Measurements from ENCODE around the gene CCM2L. TPM values are rescaled to one million over a fixed set of nuclear protein-coding genes. Genes with fewer than 3 reads are reported as not detected.
A peak's percentile ranks its signal among the peaks of the same experiment; 100 is the strongest.

Gene CCM2L
- total RNA-seq, 1 donor from 2014 or later, result 0.63 TPM

DNA sequence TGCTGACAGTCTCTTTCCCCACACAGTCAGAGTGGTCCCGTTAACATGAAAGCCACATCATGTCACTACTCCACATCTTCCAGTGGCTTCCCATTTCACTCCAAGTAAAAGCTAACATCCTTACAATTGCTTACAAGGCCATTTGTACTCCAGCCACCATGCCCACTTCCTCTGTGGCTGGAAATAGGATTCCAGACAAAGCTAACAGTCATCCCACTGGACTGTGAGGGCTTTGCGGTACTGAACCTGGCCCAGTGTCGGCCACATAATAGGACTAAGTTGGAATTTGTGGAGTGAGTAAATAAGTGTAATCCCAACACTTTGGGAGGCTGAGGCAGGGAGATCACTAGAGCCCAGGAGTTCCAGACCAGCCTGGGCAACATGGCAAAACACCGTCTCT is 10.9 kb downstream of the CCM2L start:
- H3K27ac Mint-ChIP-seq, result no peak overlapping the region
- H3K4me3 Mint-ChIP-seq, result peak overlapping the region; percentile 61
- H3K36me3 Mint-ChIP-seq, result no peaks in the 10 kb centered on the region
- H3K9me3 Mint-ChIP-seq, result no peaks in the 10 kb centered on the region
- TF ChIP-seq, protein P1, sequence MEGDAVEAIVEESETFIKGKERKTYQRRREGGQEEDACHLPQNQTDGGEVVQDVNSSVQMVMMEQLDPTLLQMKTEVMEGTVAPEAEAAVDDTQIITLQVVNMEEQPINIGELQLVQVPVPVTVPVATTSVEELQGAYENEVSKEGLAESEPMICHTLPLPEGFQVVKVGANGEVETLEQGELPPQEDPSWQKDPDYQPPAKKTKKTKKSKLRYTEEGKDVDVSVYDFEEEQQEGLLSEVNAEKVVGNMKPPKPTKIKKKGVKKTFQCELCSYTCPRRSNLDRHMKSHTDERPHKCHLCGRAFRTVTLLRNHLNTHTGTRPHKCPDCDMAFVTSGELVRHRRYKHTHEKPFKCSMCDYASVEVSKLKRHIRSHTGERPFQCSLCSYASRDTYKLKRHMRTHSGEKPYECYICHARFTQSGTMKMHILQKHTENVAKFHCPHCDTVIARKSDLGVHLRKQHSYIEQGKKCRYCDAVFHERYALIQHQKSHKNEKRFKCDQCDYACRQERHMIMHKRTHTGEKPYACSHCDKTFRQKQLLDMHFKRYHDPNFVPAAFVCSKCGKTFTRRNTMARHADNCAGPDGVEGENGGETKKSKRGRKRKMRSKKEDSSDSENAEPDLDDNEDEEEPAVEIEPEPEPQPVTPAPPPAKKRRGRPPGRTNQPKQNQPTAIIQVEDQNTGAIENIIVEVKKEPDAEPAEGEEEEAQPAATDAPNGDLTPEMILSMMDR (conservative IDR thresholded peaks at IDR 0.05), result no peak
- no peak for DNase-seq (ENCODE audit: extremely low spot score, unreplicated experiment)
- peaks cover 86% of the 10 kb centered on the region for H3K27me3 Mint-ChIP-seq
- peaks cover 18% of the 10 kb centered on the region for H3K4me1 Mint-ChIP-seq (ENCODE audit: unreplicated experiment)

GRCh38 chr20:32024683-32025295 is 14.6 kb downstream of the CCM2L start:
- H3K36me3 Mint-ChIP-seq, result no peaks in the 10 kb centered on the region
- DNase-seq (ENCODE audit: extremely low spot score, unreplicated experiment), result no peak
- H3K4me3 Mint-ChIP-seq, result no peak overlapping the region
- TF ChIP-seq, protein P1 (conservative IDR thresholded peaks at IDR 0.05), result no peak
- H3K4me1 Mint-ChIP-seq (ENCODE audit: unreplicated experiment), result peaks cover 11% of the 10 kb centered on the region
- no peaks in the 10 kb centered on the region for H3K9me3 Mint-ChIP-seq
- H3K27me3 Mint-ChIP-seq, result peaks cover 83% of the 10 kb centered on the region
- no peak overlapping the region for H3K27ac Mint-ChIP-seq

DNA sequence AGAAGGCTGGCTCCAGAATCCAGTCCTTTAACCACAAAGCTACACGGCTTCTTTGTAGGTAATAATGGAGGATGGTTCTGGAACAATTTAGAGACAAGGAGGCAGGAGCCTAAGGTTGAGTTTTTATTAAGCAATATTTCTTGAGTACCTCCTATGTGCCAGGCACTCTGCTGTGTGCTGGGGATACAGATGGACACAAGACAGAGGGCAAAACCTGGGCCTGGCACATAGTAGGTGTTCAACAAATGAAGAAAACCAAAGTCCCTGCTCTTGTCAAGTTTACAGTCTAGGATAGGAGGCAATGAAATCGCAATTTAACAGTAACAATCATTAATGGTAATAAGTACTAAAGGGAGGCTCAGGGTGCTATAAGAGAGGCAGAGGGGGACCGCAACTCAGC is 17.4 kb downstream of the CCM2L start:
- Mint-ChIP-seq H3K27me3 (peaks cover 78% of the 10 kb centered on the region), H3K4me3 (no peak overlapping the region), H3K9me3 (no peaks in the 10 kb centered on the region), H3K36me3 (no peaks in the 10 kb centered on the region), H3K4me1 (ENCODE audit: unreplicated experiment) (peaks cover 5% of the 10 kb centered on the region), H3K27ac (no peak overlapping the region)
- TF ChIP-seq, protein P1 (conservative IDR thresholded peaks at IDR 0.05), result no peak
- DNase-seq (ENCODE audit: extremely low spot score, unreplicated experiment), result no peak

DNA sequence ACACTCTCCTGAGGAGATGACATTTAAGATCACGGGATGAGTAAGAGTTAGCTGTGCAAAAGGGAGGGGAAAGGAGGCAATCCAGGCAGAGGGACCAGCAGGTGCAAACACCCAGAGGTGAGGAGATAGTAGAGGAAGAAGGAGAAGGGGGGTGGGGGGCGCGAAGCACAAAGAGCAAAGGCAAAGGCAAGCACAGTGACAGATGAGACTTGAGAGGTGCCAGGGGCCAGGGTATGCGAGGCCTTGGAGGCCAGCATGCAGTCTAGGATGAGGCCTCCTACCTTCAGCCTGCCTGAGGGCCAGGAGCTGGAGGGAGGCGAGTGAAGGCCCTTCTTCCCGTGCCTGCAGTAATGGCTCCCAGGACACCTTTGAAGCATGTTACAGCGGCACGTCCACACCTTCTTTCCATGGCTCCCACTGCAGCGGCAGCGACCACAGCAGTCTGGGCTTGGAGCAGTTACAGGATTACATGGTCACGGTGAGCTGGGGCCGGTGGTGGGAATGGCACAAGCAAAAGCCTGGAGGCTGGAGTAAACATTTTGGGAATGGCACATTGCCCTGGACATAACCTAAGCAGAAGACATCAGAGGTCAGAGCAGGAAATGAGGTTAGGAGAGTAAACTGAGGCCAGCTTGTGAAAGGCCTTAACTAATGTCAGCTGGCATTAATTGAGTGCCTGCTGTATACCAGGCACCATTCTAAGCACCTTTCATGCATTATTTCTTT is 18.6 kb downstream of the CCM2L start:
- TF ChIP-seq, protein P1 (conservative IDR thresholded peaks at IDR 0.05), result no peak
- no peak for DNase-seq (ENCODE audit: extremely low spot score, unreplicated experiment)
- peak overlapping the region; percentile 8 for H3K4me3 Mint-ChIP-seq
- no peak overlapping the region for H3K27ac Mint-ChIP-seq
- H3K36me3 Mint-ChIP-seq, result no peaks in the 10 kb centered on the region
- H3K27me3 Mint-ChIP-seq, result peaks cover 78% of the 10 kb centered on the region
- H3K9me3 Mint-ChIP-seq, result no peaks in the 10 kb centered on the region
- peaks cover 5% of the 10 kb centered on the region for H3K4me1 Mint-ChIP-seq (ENCODE audit: unreplicated experiment)

GRCh38 chr20:32029561-32029960 is 19.3 kb downstream of the CCM2L start:
- Mint-ChIP-seq H3K4me1 (ENCODE audit: unreplicated experiment) (peaks cover 5% of the 10 kb centered on the region), H3K27me3 (peaks cover 76% of the 10 kb centered on the region), H3K27ac (no peak overlapping the region), H3K36me3 (no peaks in the 10 kb centered on the region), H3K4me3 (no peak overlapping the region), H3K9me3 (no peaks in the 10 kb centered on the region)
- DNase-seq (ENCODE audit: extremely low spot score, unreplicated experiment), result no peak
- TF ChIP-seq, protein P1 (conservative IDR thresholded peaks at IDR 0.05), result no peak
